Measurements from ENCODE around the gene POLA2.

DNA sequence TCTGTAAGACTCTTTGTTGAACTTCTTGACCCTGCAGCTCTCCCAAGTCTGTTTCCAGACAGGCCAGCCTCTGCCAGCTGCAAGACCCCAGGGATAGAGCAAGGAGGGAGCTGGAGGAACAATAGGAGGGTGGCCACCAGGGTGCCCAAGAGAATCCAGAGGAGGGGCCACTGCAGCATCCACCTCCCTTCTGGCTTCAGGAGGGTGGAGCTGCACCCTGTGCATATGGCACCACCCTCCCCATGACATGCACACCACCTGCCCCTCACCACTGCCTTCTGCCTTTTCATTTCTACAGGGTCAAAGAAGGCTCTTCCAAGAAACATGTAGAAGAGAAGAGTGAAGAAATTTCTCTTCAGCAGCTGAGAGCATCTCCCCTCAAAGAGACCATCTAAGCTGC lies 20.1 kb upstream of the POLA2 start:
- TF ChIP-seq, protein P1, sequence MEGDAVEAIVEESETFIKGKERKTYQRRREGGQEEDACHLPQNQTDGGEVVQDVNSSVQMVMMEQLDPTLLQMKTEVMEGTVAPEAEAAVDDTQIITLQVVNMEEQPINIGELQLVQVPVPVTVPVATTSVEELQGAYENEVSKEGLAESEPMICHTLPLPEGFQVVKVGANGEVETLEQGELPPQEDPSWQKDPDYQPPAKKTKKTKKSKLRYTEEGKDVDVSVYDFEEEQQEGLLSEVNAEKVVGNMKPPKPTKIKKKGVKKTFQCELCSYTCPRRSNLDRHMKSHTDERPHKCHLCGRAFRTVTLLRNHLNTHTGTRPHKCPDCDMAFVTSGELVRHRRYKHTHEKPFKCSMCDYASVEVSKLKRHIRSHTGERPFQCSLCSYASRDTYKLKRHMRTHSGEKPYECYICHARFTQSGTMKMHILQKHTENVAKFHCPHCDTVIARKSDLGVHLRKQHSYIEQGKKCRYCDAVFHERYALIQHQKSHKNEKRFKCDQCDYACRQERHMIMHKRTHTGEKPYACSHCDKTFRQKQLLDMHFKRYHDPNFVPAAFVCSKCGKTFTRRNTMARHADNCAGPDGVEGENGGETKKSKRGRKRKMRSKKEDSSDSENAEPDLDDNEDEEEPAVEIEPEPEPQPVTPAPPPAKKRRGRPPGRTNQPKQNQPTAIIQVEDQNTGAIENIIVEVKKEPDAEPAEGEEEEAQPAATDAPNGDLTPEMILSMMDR (IDR thresholded peaks at IDR 0.05; ENCODE audit: insufficient read depth, low read depth, low read length) = no peak
- no peak for TF ChIP-seq EZH2 (IDR thresholded peaks at IDR 0.05; ENCODE audit: insufficient read depth, low read length)

All from astrocyte (in vitro differentiated cells and primary cell).